ENCODE data around the gene EIF5AL1.
A peak's percentile ranks its signal among the peaks of the same experiment; 100 is the strongest.
"Not testable (repeated sequence)": the region's sequence is repeated elsewhere in the genome, so short reads cannot be mapped to it uniquely, and the experiment has no call there.

Gene EIF5AL1

GRCh38 chr10:79487296-79488194 is 24.8 kb upstream of the EIF5AL1 start:
- no peak for DNase-seq (ENCODE audit: low spot score)

GRCh38 chr10:79488336-79488735 is 24.0 kb upstream of the EIF5AL1 start:
- DNase-seq (ENCODE audit: low spot score) = peak; percentile 95

- no peak for DNase-seq (ENCODE audit: low spot score)
Measured at GRCh38 chr10:79488870-79489269, 23.5 kb upstream of the EIF5AL1 start.

- DNase-seq (ENCODE audit: low spot score) = peak; percentile 40
Measured at GRCh38 chr10:79490400-79491142, 21.8 kb upstream of the EIF5AL1 start.

GRCh38 chr10:79491143-79491835 is 21.0 kb upstream of the EIF5AL1 start:
- no peak for DNase-seq (ENCODE audit: low spot score)

- no peak for DNase-seq (ENCODE audit: low spot score)
Measured at GRCh38 chr10:79492256-79492655, 20.1 kb upstream of the EIF5AL1 start.

GRCh38 chr10:79492839-79493238 is 19.5 kb upstream of the EIF5AL1 start:
- DNase-seq (ENCODE audit: low spot score) = no peak

- no peak for DNase-seq (ENCODE audit: low spot score)
Measured at GRCh38 chr10:79493806-79494205, 18.5 kb upstream of the EIF5AL1 start.

GRCh38 chr10:79494871-79495705 is 17.2 kb upstream of the EIF5AL1 start:
- no peak for DNase-seq (ENCODE audit: low spot score)

GRCh38 chr10:79495791-79496190 is 16.5 kb upstream of the EIF5AL1 start:
- DNase-seq (ENCODE audit: low spot score) = no peak

- DNase-seq (ENCODE audit: low spot score) = no peak
Measured at GRCh38 chr10:79496896-79497295, 15.4 kb upstream of the EIF5AL1 start.

- DNase-seq (ENCODE audit: low spot score) = no peak
Measured at GRCh38 chr10:79498291-79498829, 14.0 kb upstream of the EIF5AL1 start.

- DNase-seq (ENCODE audit: low spot score) = no peak
Measured at GRCh38 chr10:79502561-79503309, 9.6 kb upstream of the EIF5AL1 start.

- not testable (repeated sequence) for DNase-seq (ENCODE audit: low spot score)
Measured at GRCh38 chr10:79503787-79504186, 8.5 kb upstream of the EIF5AL1 start.

GRCh38 chr10:79504483-79504882 is 7.8 kb upstream of the EIF5AL1 start:
- not testable (repeated sequence) for DNase-seq (ENCODE audit: low spot score)

GRCh38 chr10:79505328-79505727 is 7.0 kb upstream of the EIF5AL1 start:
- DNase-seq (ENCODE audit: low spot score) = not testable (repeated sequence)

- no peak for DNase-seq (ENCODE audit: low spot score)
Measured at GRCh38 chr10:79505829-79506228, 6.5 kb upstream of the EIF5AL1 start.

GRCh38 chr10:79507440-79508167 is 4.7 kb upstream of the EIF5AL1 start:
- DNase-seq (ENCODE audit: low spot score) = no peak

- DNase-seq (ENCODE audit: low spot score) = not testable (repeated sequence)
Measured at GRCh38 chr10:79508245-79508644, 4.1 kb upstream of the EIF5AL1 start.

Data from hepatic stellate cell (primary cell).